Esophagus squamous epithelium (tissue), 4 donors: ENCODE results near the gene PLIN1.

Source experiments
- CTCF ChIP-seq, 6 experiments: fragments of 450-650 bp in 4 of 6; fragments of 200-600 bp in 2 of 6; sonication (generic) in 2 of 6; IDR thresholded peaks; one replicate each; pipeline ENCODE4 v1.5.1; 2016 to 2019; ENCODE audit warnings: antibody characterized with exemption in 6 of 6, mild to moderate bottlenecking in 4 of 6, moderate library complexity in 4 of 6
- POLR2A ChIP-seq, 4 donors: fragments of 450-650 bp; IDR thresholded peaks; one replicate each; pipeline ENCODE4 v1.6.1; 2017; ENCODE audit warnings: antibody characterized with exemption in 4 of 4, mild to moderate bottlenecking in 4 of 4, moderate library complexity in 3 of 4

- TF ChIP-seq POLR2A (IDR thresholded peaks at IDR 0.05) (no peak), CTCF (IDR thresholded peaks at IDR 0.05) (no peak)
Measured at GRCh38 chr15:89646416-89647141, 32.6 kb downstream of the PLIN1 start.
